NCI-H2171 treated with DMSO at 0.1 percent for 48 hours (cell line): ENCODE measurements around the gene STK38L.

ENCODE experiments used
- DNase-seq: peaks from one replicate; lab custom pipeline; 2025; lab: John Stamatoyannopoulos, UW

The STK38L gene

DNA sequence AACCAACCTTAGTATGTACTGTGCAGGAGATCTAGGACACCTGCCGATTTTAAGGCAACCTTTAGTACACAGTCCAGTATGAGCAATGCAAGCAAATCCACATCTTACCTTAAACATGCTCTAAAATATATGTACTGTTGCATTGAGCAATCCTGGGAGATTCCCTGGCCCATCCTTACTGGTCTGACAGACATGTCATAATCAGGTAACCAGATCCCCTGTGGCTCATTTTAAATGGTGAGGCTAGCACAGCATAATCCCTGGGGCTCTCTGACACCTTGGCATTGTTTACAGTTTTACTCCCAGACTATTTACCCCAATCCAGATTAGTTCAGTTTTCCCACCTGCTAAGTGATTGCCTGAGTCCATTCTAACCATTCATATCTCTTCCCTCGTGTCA lies 103.7 kb downstream of the STK38L start:
- peak; percentile 86 for DNase-seq

DNA sequence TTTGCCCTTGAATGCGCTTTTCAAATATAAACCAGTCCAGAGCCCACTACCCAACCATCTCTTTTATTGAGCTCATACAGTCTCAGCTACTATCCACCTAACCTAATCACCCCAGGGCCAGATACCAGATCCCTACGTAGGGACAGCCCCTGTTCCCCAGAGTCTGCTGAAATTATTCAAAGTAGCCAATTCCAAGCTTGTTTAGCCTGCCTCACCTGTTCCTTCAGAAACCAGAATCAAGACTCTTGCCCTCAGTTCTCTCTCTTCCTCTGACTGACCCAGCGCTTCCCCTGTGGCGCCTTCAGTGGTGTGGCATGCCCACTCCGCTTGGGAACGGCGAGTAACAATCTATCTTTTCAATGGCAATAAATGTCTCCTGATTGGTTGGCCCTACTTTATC lies 107.4 kb downstream of the STK38L start:
- DNase-seq = no peak

DNA sequence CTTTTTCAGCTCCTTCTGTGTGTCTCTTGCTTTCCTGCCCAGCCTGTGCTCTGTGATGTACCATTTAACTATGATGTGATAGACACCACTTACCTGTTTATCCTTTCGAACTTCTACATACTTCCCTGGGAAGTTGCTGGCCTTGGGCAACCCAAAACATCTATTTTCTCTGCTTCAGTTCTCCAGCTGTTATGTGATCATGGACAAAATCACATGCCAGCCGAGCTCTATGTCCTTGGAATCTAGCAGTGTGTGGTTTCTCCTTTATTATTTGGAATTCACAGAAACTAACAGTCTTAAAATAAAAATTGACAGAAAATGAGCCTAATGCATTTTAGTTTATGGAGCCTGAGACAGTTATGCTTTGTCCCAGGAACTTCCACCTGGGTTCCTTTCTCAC lies 111.4 kb downstream of the STK38L start:
- no peak for DNase-seq

DNA sequence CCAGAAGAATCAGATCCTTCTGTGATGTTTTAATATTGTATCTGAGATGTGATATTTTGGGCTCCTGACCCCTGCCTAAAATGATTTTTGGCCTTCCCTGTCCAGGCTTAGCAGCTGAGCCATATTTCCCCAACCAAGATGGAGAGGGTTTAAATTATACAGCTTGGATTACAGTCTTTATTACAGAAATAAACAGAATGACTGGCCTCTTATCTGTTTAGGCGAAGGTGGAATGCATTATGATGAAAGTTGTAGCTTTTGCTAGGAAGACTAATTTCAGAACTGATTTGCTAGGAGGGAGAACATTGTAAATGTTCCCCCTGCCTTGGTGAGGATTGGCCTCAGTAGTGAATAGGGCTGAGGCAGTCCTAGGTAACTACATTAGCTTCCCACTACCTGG lies 111.9 kb downstream of the STK38L start:
- DNase-seq = no peak

DNA sequence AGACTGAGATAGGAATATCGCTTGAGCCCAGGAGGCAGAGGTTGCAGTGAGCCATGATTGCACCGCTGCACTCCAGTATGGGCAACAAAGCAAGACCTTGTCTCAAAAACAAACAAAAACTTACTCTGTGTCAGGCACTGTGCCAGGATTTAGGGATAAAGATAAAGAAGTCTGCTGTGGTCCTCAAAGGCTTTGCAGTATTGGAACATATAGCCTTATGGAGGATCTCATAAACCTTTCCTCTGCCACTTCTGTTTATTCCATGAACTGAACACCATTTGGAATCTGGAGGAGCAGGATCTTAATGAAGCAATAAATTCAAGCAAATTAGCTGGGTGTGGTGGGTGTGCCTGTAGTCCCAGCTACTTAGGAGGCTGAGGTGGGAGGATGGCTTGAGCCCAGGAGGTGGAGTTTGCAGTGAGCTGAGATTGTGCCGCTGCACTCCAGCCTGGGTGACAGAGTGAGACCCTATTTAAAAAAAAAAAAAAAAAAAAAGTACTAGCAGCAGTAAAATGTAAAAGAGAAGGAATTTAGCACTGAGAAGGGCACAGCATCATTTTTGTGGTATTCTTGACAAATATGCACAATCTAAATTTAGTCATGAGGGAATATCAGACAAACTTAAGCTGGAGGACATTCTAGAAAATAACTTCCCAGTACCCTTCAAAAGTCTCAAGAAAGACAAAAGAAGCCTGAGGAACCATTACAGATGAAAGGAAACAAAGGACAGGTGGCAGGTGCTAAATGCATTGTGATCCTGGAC lies 115.7 kb downstream of the STK38L start:
- DNase-seq = no peak

DNA sequence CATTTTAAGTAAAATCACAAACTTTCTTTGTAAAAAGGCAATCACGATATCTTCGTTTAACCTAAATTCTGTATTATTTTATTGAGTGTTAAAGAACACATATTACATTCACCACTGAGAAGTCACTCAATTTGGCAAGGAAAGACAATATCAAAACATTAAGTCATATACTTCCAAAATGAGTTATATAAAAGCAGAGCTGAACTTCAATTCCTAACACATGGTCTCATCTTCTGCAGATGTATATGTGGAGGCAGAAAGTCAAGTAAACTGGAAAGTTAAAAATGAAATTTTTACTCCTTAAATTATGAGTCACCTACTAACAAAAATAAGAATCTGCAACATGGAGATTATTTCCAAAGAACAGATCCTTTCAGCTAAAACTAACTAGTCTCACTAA lies 117.3 kb downstream of the STK38L start:
- DNase-seq = no peak

DNA sequence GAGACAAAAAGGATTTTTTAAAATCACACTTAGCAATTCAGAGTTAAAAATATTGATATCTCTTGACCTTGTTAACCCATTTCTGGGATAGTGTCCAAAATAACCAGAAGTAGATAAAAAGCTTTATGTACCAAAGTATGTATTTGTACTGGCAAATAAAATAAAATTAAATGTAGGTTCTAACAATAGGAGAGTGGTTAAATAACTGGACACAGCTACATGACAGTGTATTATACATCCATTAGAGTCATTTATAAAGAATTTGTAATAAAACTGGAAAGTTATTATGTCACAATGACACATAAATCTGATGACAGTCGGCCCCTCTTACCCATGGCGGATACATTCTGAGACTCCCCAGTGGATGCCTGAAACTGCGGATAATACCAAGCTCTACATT lies 122.5 kb downstream of the STK38L start:
- no peak for DNase-seq

DNA sequence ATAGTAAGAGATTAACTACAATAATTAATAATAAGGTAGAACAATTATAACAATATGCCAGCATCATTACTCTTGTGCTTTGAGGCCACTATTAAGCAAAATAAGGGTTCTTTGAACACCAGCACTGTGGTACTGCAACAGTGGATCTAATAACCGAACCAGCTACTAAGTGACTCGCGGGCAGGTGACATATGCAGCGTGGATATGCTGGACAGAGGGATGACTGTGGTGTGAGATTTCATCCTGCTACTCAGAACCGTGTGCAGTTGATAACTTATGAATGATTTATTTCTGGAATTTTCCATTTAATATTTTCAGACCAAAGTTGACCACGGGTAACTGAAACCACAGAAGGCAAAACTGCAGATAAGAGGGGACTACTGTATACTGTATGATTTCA lies 123.0 kb downstream of the STK38L start:
- no peak for DNase-seq
